ENCODE measurements around the gene GRK3.

The GRK3 gene

GRCh38 chr22:25747245-25747944 is 182.9 kb downstream of the GRK3 start:
- Mint-ChIP-seq H3K4me1 (peaks cover 84% of the 10 kb centered on the region), H3K4me3 (no peak overlapping the region), H3K9me3 (peaks cover 11% of the 10 kb centered on the region), H3K36me3 (peaks cover 32% of the 10 kb centered on the region), H3K27ac (peak overlapping the region; percentile 83), H3K27me3 (no peaks in the 10 kb centered on the region)
- CTCF ChIA-PET, result interaction anchor here (1.4 to 4.7 kb wide), 2 partner anchors 25 to 36 kb away, joined by 3 to 19 read pairs; no protein-coding TSS in a partner anchor
- DNase-seq, result no peak

GRCh38 chr22:25748140-25748539 is 183.7 kb downstream of the GRK3 start:
- peaks cover 11% of the 10 kb centered on the region for H3K9me3 Mint-ChIP-seq
- H3K27me3 Mint-ChIP-seq, result no peaks in the 10 kb centered on the region
- DNase-seq, result no peak
- CTCF ChIA-PET, result interaction anchor here (4.7 kb wide), 1 partner anchor 25 kb away, joined by 19 read pairs; no protein-coding TSS in a partner anchor
- H3K4me1 Mint-ChIP-seq, result peaks cover 78% of the 10 kb centered on the region
- H3K36me3 Mint-ChIP-seq, result peaks cover 27% of the 10 kb centered on the region
- H3K27ac Mint-ChIP-seq, result peak overlapping the region; percentile 93
- H3K4me3 Mint-ChIP-seq, result no peak overlapping the region

- Mint-ChIP-seq H3K4me3 (no peak overlapping the region), H3K27me3 (no peaks in the 10 kb centered on the region), H3K36me3 (peaks cover 27% of the 10 kb centered on the region), H3K4me1 (peaks cover 76% of the 10 kb centered on the region), H3K9me3 (peaks cover 13% of the 10 kb centered on the region), H3K27ac (peak overlapping the region; percentile 93)
- DNase-seq, result no peak
- CTCF ChIA-PET, result interaction anchor here (4.7 kb wide), 1 partner anchor 24 kb away, joined by 19 read pairs; no protein-coding TSS in a partner anchor
Observed at GRCh38 chr22:25748704-25749103, 184.2 kb downstream of the GRK3 start.

- Mint-ChIP-seq H3K36me3 (peaks cover 24% of the 10 kb centered on the region), H3K27ac (peak overlapping the region; percentile 93), H3K27me3 (no peaks in the 10 kb centered on the region), H3K9me3 (peaks cover 13% of the 10 kb centered on the region), H3K4me1 (peaks cover 71% of the 10 kb centered on the region), H3K4me3 (no peak overlapping the region)
- CTCF ChIA-PET, result interaction anchor here (0.6 to 4.7 kb wide), 9 partner anchors 11 to 47 kb away, joined by 3 to 19 read pairs (median 3); no protein-coding TSS in a partner anchor
- DNase-seq, result peak; percentile 46
Observed at GRCh38 chr22:25749420-25750169, 185.1 kb downstream of the GRK3 start.

- Mint-ChIP-seq H3K27ac (peak overlapping the region; percentile 93), H3K27me3 (no peaks in the 10 kb centered on the region), H3K9me3 (peaks cover 13% of the 10 kb centered on the region), H3K36me3 (peaks cover 20% of the 10 kb centered on the region), H3K4me3 (no peak overlapping the region), H3K4me1 (peaks cover 64% of the 10 kb centered on the region)
- DNase-seq, result no peak
- CTCF ChIA-PET, result interaction anchor here (1.1 to 4.7 kb wide), 8 partner anchors 9 to 48 kb away, joined by 3 to 19 read pairs (median 3); no protein-coding TSS in a partner anchor
Observed at GRCh38 chr22:25750569-25751173, 186.2 kb downstream of the GRK3 start.

- Mint-ChIP-seq H3K36me3 (peaks cover 19% of the 10 kb centered on the region), H3K9me3 (peaks cover 12% of the 10 kb centered on the region), H3K4me1 (peaks cover 64% of the 10 kb centered on the region), H3K4me3 (no peak overlapping the region), H3K27ac (peak overlapping the region; percentile 39), H3K27me3 (no peaks in the 10 kb centered on the region)
- CTCF ChIA-PET, result interaction anchor here (1.0 to 4.7 kb wide), 3 partner anchors 22 to 288 kb away, joined by 3 to 19 read pairs (median 3); no protein-coding TSS in a partner anchor
- DNase-seq, result no peak
Observed at GRCh38 chr22:25751174-25751581, 186.7 kb downstream of the GRK3 start.

GRCh38 chr22:25752615-25753214 is 188.2 kb downstream of the GRK3 start:
- Mint-ChIP-seq H3K27ac (no peak overlapping the region), H3K9me3 (peaks cover 6% of the 10 kb centered on the region), H3K27me3 (no peaks in the 10 kb centered on the region), H3K36me3 (peaks cover 17% of the 10 kb centered on the region), H3K4me1 (peaks cover 65% of the 10 kb centered on the region), H3K4me3 (no peak overlapping the region)
- no peak for DNase-seq
- CTCF ChIA-PET, result no interaction called here

GRCh38 chr22:25753252-25753651 is 188.8 kb downstream of the GRK3 start:
- H3K4me3 Mint-ChIP-seq, result no peak overlapping the region
- H3K27me3 Mint-ChIP-seq, result no peaks in the 10 kb centered on the region
- CTCF ChIA-PET, result no interaction called here
- peaks cover 17% of the 10 kb centered on the region for H3K36me3 Mint-ChIP-seq
- DNase-seq, result no peak
- H3K27ac Mint-ChIP-seq, result no peak overlapping the region
- peaks cover 65% of the 10 kb centered on the region for H3K4me1 Mint-ChIP-seq
- H3K9me3 Mint-ChIP-seq, result peaks cover 6% of the 10 kb centered on the region

GRCh38 chr22:25754527-25755202 is 190.2 kb downstream of the GRK3 start:
- CTCF ChIA-PET, result interaction anchor here (0.6 to 1.2 kb wide), 2 partner anchors 8 to 9 kb away, joined by 3 to 4 read pairs; no protein-coding TSS in a partner anchor
- no peak for DNase-seq
- Mint-ChIP-seq H3K27ac (no peak overlapping the region), H3K9me3 (peaks cover 2% of the 10 kb centered on the region), H3K4me3 (no peak overlapping the region), H3K27me3 (no peaks in the 10 kb centered on the region), H3K4me1 (peaks cover 61% of the 10 kb centered on the region), H3K36me3 (peaks cover 13% of the 10 kb centered on the region)

- H3K27ac Mint-ChIP-seq, result peak overlapping the region; percentile 72
Observed at GRCh38 chr22:25757686-25758085, 193.2 kb downstream of the GRK3 start.

GRCh38 chr22:25758316-25758715 is 193.8 kb downstream of the GRK3 start:
- Mint-ChIP-seq H3K9me3 (peaks cover 2% of the 10 kb centered on the region), H3K27ac (no peak overlapping the region)
- CTCF ChIA-PET, result no interaction called here

More at GRCh38 chr22:25757686-25758085, 193.2 kb downstream of the GRK3 start:
- CTCF ChIA-PET, result interaction anchor here (1.0 kb wide), 1 partner anchor 15 kb away, joined by 3 read pairs; no protein-coding TSS in a partner anchor
- no peak for DNase-seq
- Mint-ChIP-seq H3K36me3 (peaks cover 5% of the 10 kb centered on the region), H3K4me3 (no peak overlapping the region), H3K9me3 (peaks cover 2% of the 10 kb centered on the region), H3K4me1 (peaks cover 61% of the 10 kb centered on the region), H3K27me3 (no peaks in the 10 kb centered on the region)

GRCh38 chr22:25759825-25760231 is 195.4 kb downstream of the GRK3 start:
- H3K27me3 Mint-ChIP-seq, result no peaks in the 10 kb centered on the region
- no peak overlapping the region for H3K4me3 Mint-ChIP-seq
- peaks cover 3% of the 10 kb centered on the region for H3K9me3 Mint-ChIP-seq
- peaks cover 5% of the 10 kb centered on the region for H3K36me3 Mint-ChIP-seq
- H3K27ac Mint-ChIP-seq, result no peak overlapping the region
- H3K4me1 Mint-ChIP-seq, result peaks cover 57% of the 10 kb centered on the region
- no peak for DNase-seq
- CTCF ChIA-PET, result interaction anchor here (1.1 kb wide), 2 partner anchors 10 to 50 kb away, joined by 3 to 5 read pairs; no protein-coding TSS in a partner anchor

More at GRCh38 chr22:25758316-25758715, 193.8 kb downstream of the GRK3 start:
- Mint-ChIP-seq H3K4me3 (no peak overlapping the region), H3K4me1 (peaks cover 59% of the 10 kb centered on the region), H3K36me3 (peaks cover 5% of the 10 kb centered on the region), H3K27me3 (no peaks in the 10 kb centered on the region)
- DNase-seq, result no peak

GRCh38 chr22:25760294-25760693 is 195.8 kb downstream of the GRK3 start:
- Mint-ChIP-seq H3K4me3 (no peak overlapping the region), H3K9me3 (peaks cover 3% of the 10 kb centered on the region), H3K27ac (no peak overlapping the region), H3K36me3 (peaks cover 8% of the 10 kb centered on the region), H3K27me3 (no peaks in the 10 kb centered on the region), H3K4me1 (peaks cover 57% of the 10 kb centered on the region)
- no peak for DNase-seq
- CTCF ChIA-PET, result interaction anchor here (1.1 kb wide), 3 partner anchors 10 to 51 kb away, joined by 3 to 5 read pairs (median 4); no protein-coding TSS in a partner anchor
